ENCODE measurements around the gene OR10Z1. TPM values are rescaled to one million over a fixed set of nuclear protein-coding genes. Genes with fewer than 3 reads are reported as not detected.

Gene OR10Z1
- total and polyA plus RNA-seq, 2 of the 13 experiments (the other 11 are each of a cell fraction or from before 2014, with no cell fraction given) = not detected

- Histone ChIP-seq H3K4me2 (ENCODE audit: low read depth, low read length) (no peak overlapping the region), H3K9me3 (ENCODE audit: low read length) (no peaks in the 10 kb centered on the region; the same call in 1 of the 2 replicates), H3K27ac (ENCODE audit: extremely low read length, insufficient read depth, low read length) (no peak overlapping the region), H2AFZ (ENCODE audit: low read length) (no peak overlapping the region), H3K9ac (ENCODE audit: insufficient read depth, low read depth, low read length) (no peak overlapping the region), H3K36me3 (replicated peaks in 1 of 2; ENCODE audit: control insufficient read depth in 1 of 2, insufficient read depth in 2 of 2, low read length in 2 of 2) (no peaks in the 10 kb centered on the region), H4K20me1 (ENCODE audit: insufficient read depth, low read length) (no peaks in the 10 kb centered on the region), H3K4me1 (ENCODE audit: insufficient read depth, low read length) (no peaks in the 10 kb centered on the region), H3K79me2 (ENCODE audit: insufficient read depth, low read length) (no peaks in the 10 kb centered on the region), H3K27me3 (ENCODE audit: control insufficient read depth in 1 of 2, insufficient read depth in 2 of 2, low read length in 2 of 2) (no peaks in the 10 kb centered on the region), H3K4me3 (replicated peaks in 1 of 3; ENCODE audit: insufficient read depth in 1 of 3, low read depth in 2 of 3, low read length in 3 of 3) (no peak overlapping the region)
- 26% methylated on average over 5 of the region's 6 CpGs for WGBS (ENCODE audit: low lambda C conversion rate)
- in situ Hi-C loops (cut with HindIII; ENCODE audit: extremely low pct_ligation_motif_present, low pct_unique_long_range_greater_than_20kb) = no loop called here
- no peak for FAIRE-seq
- ChIA-PET POLR2A (no interaction called here), CTCF (ENCODE audit: low intra/inter-chr PET ratio, low total read pairs) (no interaction called here)
- no peak for DNase-seq (ENCODE audit: low spot score)
- BruUV-seq (replicated peaks) = no TSS peak
- no peak for ATAC-seq
- intact Hi-C loops (cut with micrococcal nuclease; ENCODE audit: unreplicated experiment) = no loop called here
- TF ChIP-seq POGZ (CRISPR knock-in tag; IDR thresholded peaks at IDR 0.05) (no peak), CBFB (CRISPR knock-in tag; IDR thresholded peaks at IDR 0.05) (no peak), FOXJ3 (CRISPR knock-in tag; IDR thresholded peaks at IDR 0.05; ENCODE audit: borderline replicate concordance) (no peak), ZNF562 (CRISPR knock-in tag; IDR thresholded peaks at IDR 0.05; ENCODE audit: borderline replicate concordance) (no peak), NKX3-1 (CRISPR knock-in tag; IDR thresholded peaks at IDR 0.05) (no peak), ARID2 (CRISPR knock-in tag; IDR thresholded peaks at IDR 0.05; ENCODE audit: borderline replicate concordance) (no peak), ZSCAN25 (CRISPR knock-in tag; IDR thresholded peaks at IDR 0.05) (no peak), KLF6 (CRISPR knock-in tag; IDR thresholded peaks at IDR 0.05) (no peak), ZNF292 (CRISPR knock-in tag; IDR thresholded peaks at IDR 0.05; ENCODE audit: borderline replicate concordance, low read depth) (no peak), ZNF710 (CRISPR knock-in tag; IDR thresholded peaks at IDR 0.05; ENCODE audit: borderline replicate concordance) (no peak), ZNF282 (IDR thresholded peaks at IDR 0.05; ENCODE audit: partially characterized antibody) (no peak)
- TF ChIP-seq, protein P1, sequence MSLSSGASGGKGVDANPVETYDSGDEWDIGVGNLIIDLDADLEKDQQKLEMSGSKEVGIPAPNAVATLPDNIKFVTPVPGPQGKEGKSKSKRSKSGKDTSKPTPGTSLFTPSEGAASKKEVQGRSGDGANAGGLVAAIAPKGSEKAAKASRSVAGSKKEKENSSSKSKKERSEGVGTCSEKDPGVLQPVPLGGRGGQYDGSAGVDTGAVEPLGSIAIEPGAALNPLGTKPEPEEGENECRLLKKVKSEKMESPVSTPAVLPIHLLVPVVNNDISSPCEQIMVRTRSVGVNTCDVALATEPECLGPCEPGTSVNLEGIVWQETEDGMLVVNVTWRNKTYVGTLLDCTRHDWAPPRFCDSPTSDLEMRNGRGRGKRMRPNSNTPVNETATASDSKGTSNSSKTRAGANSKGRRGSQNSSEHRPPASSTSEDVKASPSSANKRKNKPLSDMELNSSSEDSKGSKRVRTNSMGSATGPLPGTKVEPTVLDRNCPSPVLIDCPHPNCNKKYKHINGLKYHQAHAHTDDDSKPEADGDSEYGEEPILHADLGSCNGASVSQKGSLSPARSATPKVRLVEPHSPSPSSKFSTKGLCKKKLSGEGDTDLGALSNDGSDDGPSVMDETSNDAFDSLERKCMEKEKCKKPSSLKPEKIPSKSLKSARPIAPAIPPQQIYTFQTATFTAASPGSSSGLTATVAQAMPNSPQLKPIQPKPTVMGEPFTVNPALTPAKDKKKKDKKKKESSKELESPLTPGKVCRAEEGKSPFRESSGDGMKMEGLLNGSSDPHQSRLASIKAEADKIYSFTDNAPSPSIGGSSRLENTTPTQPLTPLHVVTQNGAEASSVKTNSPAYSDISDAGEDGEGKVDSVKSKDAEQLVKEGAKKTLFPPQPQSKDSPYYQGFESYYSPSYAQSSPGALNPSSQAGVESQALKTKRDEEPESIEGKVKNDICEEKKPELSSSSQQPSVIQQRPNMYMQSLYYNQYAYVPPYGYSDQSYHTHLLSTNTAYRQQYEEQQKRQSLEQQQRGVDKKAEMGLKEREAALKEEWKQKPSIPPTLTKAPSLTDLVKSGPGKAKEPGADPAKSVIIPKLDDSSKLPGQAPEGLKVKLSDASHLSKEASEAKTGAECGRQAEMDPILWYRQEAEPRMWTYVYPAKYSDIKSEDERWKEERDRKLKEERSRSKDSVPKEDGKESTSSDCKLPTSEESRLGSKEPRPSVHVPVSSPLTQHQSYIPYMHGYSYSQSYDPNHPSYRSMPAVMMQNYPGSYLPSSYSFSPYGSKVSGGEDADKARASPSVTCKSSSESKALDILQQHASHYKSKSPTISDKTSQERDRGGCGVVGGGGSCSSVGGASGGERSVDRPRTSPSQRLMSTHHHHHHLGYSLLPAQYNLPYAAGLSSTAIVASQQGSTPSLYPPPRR (CRISPR knock-in tag; IDR thresholded peaks at IDR 0.05; ENCODE audit: borderline replicate concordance) = no peak
- TF ChIP-seq, protein P2, sequence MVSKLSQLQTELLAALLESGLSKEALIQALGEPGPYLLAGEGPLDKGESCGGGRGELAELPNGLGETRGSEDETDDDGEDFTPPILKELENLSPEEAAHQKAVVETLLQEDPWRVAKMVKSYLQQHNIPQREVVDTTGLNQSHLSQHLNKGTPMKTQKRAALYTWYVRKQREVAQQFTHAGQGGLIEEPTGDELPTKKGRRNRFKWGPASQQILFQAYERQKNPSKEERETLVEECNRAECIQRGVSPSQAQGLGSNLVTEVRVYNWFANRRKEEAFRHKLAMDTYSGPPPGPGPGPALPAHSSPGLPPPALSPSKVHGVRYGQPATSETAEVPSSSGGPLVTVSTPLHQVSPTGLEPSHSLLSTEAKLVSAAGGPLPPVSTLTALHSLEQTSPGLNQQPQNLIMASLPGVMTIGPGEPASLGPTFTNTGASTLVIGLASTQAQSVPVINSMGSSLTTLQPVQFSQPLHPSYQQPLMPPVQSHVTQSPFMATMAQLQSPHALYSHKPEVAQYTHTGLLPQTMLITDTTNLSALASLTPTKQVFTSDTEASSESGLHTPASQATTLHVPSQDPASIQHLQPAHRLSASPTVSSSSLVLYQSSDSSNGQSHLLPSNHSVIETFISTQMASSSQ (IDR thresholded peaks at IDR 0.05; ENCODE audit: low read depth) = no peak
- TF ChIP-seq, protein P2 (CRISPR knock-in tag; IDR thresholded peaks at IDR 0.05; ENCODE audit: borderline replicate concordance) = no peak
Measured at GRCh38 chr1:158654571-158654970, 49.5 kb downstream of the OR10Z1 start.

Data from HepG2 (cell line).